GM12878 (cell line): ENCODE data around the gene C19orf38.

Source experiments
- CBFB ChIP-seq: IDR thresholded peaks from 2 replicates; pipeline ENCODE4 v1.6.1; 2016; ENCODE audit warnings: antibody characterized with exemption, low read depth
- EZH2 ChIP-seq: IDR thresholded peaks from 2 replicates; pipeline ENCODE4 v1.6.1; 2012; ENCODE audit warnings: low read depth, mild to moderate bottlenecking, control low read depth, inconsistent platforms, low read length, borderline replicate concordance; ENCODE audit not compliant: control insufficient read depth
- HCFC1 ChIP-seq: fragments of 150-350 bp; IDR thresholded peaks from 2 replicates; pipeline ENCODE4 v1.6.1; 2014; ENCODE audit warnings: low read length
- MYC ChIP-seq: IDR thresholded peaks from 2 replicates; pipeline ENCODE4 v1.6.1; 2011; ENCODE audit warnings: mild to moderate bottlenecking, low read length, moderate library complexity, inconsistent platforms; ENCODE audit not compliant: insufficient read depth, insufficient replicate concordance, insufficient read length, severe bottlenecking
- POLR2A ChIP-seq: IDR thresholded peaks from 2 replicates; pipeline ENCODE4 v1.6.1; 2011; ENCODE audit warnings: low read depth, mild to moderate bottlenecking, low read length
- SP1 ChIP-seq: IDR thresholded peaks from one replicate; pipeline ENCODE4 v1.6.1; 2011; ENCODE audit warnings: low read depth, low read length
- SPI1 ChIP-seq: IDR thresholded peaks from 2 replicates; pipeline ENCODE4 v1.6.1; 2011; ENCODE audit warnings: low read depth, mild to moderate bottlenecking, low read length, moderate library complexity, borderline replicate concordance; ENCODE audit not compliant: insufficient read depth
- ZNF384 ChIP-seq: IDR thresholded peaks from 2 replicates; pipeline ENCODE4 v1.6.1; 2012; ENCODE audit warnings: low read depth, mild to moderate bottlenecking, low read length, improper control_type of control experiment, borderline replicate concordance
- TF ChIP-seq, protein P1 (sequence below): IDR thresholded peaks from 2 replicates; pipeline ENCODE4 v1.6.1; 2012; ENCODE audit warnings: mild to moderate bottlenecking, low read depth, low read length

DNA sequence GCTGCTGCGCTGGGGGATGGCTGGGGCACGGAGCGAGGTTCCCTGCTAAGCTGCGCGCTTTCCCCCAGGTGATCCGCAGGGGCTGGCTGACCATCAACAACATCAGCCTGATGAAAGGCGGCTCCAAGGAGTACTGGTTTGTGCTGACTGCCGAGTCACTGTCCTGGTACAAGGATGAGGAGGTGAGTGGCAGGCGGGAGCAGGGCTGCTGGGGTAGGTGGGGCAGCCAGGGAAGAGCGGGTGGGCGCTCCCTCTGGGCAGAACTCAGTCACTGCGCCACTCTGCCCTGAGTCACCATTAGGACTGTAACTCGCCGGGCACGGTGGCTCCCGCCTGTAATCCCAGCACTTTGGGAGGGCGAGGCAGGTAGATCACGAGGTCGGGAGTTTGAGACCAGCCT is 36.0 kb upstream of the C19orf38 start:
- TF ChIP-seq EZH2 (no peak), SPI1 (no peak), MYC (no peak), ZNF384 (no peak), POLR2A (no peak; the same call in 1 of the 2 replicates), CBFB (no peak), SP1 (no peak), HCFC1 (no peak)
- TF ChIP-seq, protein P1, sequence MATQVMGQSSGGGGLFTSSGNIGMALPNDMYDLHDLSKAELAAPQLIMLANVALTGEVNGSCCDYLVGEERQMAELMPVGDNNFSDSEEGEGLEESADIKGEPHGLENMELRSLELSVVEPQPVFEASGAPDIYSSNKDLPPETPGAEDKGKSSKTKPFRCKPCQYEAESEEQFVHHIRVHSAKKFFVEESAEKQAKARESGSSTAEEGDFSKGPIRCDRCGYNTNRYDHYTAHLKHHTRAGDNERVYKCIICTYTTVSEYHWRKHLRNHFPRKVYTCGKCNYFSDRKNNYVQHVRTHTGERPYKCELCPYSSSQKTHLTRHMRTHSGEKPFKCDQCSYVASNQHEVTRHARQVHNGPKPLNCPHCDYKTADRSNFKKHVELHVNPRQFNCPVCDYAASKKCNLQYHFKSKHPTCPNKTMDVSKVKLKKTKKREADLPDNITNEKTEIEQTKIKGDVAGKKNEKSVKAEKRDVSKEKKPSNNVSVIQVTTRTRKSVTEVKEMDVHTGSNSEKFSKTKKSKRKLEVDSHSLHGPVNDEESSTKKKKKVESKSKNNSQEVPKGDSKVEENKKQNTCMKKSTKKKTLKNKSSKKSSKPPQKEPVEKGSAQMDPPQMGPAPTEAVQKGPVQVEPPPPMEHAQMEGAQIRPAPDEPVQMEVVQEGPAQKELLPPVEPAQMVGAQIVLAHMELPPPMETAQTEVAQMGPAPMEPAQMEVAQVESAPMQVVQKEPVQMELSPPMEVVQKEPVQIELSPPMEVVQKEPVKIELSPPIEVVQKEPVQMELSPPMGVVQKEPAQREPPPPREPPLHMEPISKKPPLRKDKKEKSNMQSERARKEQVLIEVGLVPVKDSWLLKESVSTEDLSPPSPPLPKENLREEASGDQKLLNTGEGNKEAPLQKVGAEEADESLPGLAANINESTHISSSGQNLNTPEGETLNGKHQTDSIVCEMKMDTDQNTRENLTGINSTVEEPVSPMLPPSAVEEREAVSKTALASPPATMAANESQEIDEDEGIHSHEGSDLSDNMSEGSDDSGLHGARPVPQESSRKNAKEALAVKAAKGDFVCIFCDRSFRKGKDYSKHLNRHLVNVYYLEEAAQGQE, result no peak
